ENCODE results near the gene UNC13A. TPM values are rescaled to one million over a fixed set of nuclear protein-coding genes. Genes with fewer than 3 reads are reported as not detected.

Gene UNC13A
- total and polyA plus RNA-seq, 2 of the 13 experiments (the other 11 are each of a cell fraction or from before 2014, with no cell fraction given) = 0.11 to 0.45 TPM

GRCh38 chr19:17605761-17606589 is 82.2 kb downstream of the UNC13A start (continued):
- TF ChIP-seq ZNF646 (CRISPR knock-in tag; IDR thresholded peaks at IDR 0.05) (no peak), ZNF180 (CRISPR knock-in tag; IDR thresholded peaks at IDR 0.05; ENCODE audit: borderline replicate concordance, low read depth) (peak; percentile 24; the same call in 1 of the 2 replicates), KDM5B (CRISPR knock-in tag; IDR thresholded peaks at IDR 0.05; ENCODE audit: borderline replicate concordance) (peak; percentile 100), ZFP37 (CRISPR knock-in tag; IDR thresholded peaks at IDR 0.05; ENCODE audit: borderline replicate concordance) (peak; percentile 91), SNAPC2 (CRISPR knock-in tag; IDR thresholded peaks at IDR 0.05) (peak; percentile 98), AHR (CRISPR knock-in tag; IDR thresholded peaks at IDR 0.05) (peak; percentile 99), ARHGAP35 (CRISPR knock-in tag; IDR thresholded peaks at IDR 0.05; ENCODE audit: borderline replicate concordance) (peak; percentile 100), ZBTB26 (CRISPR knock-in tag; IDR thresholded peaks at IDR 0.05; ENCODE audit: borderline replicate concordance) (peak; percentile 80), ZNF780A (CRISPR knock-in tag; IDR thresholded peaks at IDR 0.05) (peak; percentile 95), SMYD3 (CRISPR knock-in tag; IDR thresholded peaks at IDR 0.05) (peak; percentile 96), ZNF770 (CRISPR knock-in tag; IDR thresholded peaks at IDR 0.05) (peak; percentile 81), JDP2 (CRISPR knock-in tag; IDR thresholded peaks at IDR 0.05; ENCODE audit: borderline replicate concordance) (no peak), ZNF280B (CRISPR knock-in tag; IDR thresholded peaks at IDR 0.05; ENCODE audit: borderline replicate concordance) (peak; percentile 98), ZNF496 (CRISPR knock-in tag; IDR thresholded peaks at IDR 0.05; ENCODE audit: insufficient replicate concordance) (peak; percentile 63)

Measured in HepG2 (cell line).